ENCODE measurements around the gene HTR3B.
"Not testable (repeated sequence)": the region's sequence is repeated elsewhere in the genome, so short reads cannot be mapped to it uniquely, and the experiment has no call there.

HTR3B gene, protein sequence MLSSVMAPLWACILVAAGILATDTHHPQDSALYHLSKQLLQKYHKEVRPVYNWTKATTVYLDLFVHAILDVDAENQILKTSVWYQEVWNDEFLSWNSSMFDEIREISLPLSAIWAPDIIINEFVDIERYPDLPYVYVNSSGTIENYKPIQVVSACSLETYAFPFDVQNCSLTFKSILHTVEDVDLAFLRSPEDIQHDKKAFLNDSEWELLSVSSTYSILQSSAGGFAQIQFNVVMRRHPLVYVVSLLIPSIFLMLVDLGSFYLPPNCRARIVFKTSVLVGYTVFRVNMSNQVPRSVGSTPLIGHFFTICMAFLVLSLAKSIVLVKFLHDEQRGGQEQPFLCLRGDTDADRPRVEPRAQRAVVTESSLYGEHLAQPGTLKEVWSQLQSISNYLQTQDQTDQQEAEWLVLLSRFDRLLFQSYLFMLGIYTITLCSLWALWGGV

DNA sequence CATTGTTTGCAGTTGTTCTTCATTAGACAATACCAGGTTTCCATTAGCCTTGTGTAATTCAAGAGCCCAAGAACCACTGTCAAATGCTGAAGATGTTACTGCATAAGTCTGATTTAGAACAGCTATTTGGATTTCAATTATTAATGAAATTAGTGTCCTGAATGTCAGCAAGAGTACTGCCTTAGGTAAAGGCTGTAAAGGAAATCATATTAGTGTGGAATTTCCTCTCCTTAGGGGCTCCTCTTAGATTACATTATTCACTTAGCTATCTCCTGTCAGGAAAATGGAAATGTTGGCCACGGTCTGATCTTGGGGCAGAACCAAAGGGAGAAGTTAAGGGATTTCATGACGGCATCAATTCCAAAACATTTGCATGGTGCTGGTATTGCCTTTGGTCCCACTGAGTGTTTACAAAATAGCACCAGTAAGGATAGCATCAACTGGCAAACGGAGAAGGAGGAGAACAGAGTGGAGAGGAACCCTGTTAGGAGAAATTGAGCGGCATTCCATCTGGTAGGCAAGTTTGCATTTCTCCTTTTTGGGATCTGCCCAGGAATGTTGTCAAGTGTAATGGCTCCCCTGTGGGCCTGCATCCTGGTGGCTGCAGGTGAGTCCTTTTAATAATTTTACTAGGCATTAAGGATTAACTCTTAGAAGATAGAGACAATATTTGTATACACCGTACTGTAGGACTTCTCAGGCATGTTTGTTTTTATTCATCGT, at the start of gene HTR3B:
HTR3B (plus strand) TSS at position 418 of the 723 bp plus-strand sequence; CDS start at position 556, 138 bp downstream.
- no peak for DNase-seq

DNA sequence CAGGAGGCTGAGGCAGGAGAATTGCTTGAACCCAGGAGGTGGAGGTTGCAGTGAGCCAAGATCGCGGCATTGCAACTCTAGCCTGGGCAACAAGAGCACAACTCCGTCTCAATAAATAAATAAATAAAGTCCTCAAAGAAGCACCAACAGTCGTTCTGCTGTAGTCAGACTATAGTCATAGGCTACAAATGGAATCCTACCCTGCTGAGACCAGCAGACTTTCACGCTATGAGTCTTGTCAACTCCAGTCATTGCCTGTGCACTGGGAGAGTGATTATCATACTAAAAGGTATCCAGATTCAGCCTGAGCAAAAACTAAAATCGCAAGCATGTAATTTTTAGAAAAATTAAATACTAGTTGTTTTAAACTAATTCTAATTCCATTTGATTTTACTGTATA, 48.8 kb upstream of the HTR3B start:
- no peak for DNase-seq

DNA sequence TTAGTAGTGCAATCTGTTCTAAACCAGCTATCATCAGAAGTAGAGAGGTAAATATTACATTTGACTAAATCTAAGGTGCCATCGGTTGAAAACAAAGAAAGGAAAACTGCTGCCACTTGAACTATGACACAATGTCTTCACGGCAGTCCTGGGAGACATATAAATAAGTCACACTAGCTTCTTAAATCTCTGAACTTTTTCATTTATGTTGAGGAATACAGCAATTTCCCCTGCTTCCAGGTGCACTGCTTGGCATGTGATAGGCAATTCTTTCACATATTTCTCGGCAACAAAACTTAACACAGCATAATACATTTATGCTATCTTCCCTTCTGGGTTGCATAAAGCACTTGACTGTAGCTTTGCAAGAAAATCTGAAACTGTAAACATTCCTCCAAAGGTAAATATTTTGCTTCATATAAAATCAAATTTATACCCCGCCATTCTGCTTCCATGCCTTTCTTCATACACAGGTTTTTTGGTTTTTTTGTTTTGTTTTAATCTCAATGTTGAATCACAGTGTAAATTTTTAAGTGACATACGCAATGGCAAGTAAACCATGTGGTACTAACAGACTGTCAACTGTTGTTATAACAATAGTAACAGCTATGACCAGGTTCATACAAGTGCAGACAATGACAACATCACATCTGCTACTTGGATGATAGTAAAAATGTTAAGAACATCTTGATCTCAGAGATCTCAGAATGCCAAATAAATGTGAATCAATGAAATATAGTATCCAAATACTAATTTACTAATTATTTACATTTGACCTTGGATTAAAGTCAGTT, 47.4 kb upstream of the HTR3B start:
- no peak for DNase-seq

DNA sequence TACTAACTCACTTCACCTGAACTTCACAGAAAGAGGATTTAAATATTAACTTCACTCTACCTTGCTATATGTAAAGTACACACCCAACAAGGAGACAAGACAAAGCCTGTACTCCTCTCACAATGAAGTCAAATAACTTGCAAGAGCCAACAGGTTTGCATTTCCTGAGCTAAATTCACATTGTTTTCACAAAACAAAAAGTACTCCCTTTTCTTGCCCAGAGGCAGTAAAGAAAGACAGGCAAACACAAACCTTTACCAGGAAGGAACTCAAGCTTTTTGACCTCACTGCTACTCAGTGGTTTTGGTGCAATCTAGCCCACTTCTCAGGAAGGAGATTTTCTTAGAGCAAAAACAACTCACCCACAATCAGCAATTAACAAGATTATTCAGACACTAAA, 44.9 kb upstream of the HTR3B start:
- no peak for DNase-seq

DNA sequence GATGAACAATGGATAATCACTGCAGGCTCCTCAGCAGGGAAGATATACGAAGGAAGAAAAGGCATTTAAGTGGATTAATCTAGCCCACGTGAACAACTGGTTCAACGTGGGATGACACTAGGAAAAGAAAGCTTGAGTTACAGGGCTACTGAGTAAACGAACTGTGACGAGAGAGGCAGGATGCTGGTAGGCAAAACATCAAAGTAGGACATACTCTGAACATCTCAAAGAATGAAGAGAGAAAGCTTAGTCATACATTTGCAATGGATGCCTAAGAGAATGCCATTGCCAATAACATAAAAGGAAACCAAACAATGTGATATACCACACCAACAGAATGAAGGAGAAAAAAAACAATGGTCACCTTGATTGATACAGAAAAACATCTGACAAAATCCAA, 42.2 kb upstream of the HTR3B start:
- no peak for DNase-seq

DNA sequence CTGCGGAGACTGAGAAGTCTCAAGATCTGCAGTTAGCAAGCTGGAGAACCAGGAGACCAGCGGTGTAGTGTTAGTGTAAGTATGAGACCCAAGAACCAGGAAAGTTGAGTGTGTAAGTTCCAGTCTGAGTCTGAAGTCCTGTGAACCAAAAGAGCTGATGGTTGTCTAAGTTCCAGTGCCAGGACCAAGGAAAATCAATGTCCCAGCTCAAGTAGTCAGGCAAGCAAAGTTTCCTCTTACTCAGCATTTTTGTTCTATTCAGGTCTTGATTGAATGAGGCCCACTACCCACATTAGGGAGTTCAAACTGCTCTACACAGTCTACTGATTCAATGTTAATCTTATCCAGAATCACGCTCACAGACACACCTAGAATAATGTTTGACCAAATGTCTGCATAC, 40.2 kb upstream of the HTR3B start:
- no peak for DNase-seq

DNA sequence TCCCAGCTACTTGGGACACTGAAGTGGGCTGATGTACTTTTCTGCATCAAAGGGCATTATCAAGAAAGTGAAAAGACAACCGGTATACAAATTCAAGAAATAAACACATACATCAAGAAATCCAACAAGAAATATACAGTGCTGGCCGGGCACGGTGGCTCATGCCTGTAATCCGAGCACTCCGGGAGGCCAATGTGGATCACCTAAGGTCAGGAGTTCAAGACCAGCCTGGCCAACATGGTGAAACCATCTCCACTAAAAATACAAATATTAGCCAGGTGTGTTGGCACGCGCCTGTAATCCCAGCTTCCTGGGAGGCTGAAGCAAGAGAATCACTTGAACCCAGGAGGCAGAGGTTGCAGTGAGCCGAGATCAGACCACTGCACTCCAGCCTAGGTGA, 38.7 kb upstream of the HTR3B start:
- no peak for DNase-seq

DNA sequence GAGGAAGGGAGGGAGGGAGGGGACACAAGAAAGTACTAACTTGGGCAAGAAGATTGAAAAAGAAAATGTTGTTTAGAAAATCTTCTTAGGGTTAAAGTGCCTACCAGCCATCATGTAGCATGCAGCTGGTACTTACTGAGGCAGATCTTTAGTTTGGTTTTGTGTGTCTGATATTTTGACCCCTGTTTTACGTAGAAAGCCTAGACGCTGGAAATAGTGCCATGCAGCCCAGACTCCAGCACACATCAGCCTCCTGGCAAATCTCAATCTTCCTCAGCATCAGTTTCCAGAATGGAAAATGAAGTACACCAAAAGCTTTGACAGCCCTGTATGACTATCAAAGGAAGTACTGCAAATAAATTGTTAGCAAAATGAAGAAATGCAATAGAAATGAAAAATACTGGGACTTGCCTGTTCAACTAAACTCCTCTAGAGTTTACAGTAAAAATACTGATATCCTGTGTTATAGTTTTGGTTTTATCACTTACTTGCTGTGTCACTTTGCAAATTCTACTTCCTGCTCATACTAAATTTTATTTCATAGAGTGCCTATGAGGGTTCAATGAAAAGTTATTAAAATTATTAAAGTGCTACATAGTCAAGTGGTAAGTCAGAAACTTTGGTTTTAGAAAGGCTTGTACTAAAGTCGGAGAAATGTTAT, 36.6 kb upstream of the HTR3B start:
- DNase-seq: no peak

DNA sequence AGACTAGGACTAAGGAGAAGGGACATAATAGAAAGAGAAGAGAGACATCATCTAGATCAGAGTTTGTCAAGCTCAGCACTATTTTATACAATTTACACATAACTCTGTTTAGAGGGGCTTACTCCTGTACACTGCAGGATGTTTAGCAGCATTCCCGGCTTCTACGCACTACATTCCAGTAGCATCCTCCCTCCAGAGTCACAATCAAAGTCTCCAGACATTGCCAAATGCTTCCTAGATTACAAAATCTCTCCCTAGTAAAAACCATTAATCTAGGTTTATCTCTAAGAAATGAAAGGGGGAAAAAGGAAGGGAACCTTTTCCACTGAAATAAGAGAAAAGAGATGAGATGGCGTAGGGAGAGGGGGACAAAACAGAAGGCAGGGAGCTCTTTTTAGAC, 33.3 kb upstream of the HTR3B start:
- DNase-seq: no peak

DNA sequence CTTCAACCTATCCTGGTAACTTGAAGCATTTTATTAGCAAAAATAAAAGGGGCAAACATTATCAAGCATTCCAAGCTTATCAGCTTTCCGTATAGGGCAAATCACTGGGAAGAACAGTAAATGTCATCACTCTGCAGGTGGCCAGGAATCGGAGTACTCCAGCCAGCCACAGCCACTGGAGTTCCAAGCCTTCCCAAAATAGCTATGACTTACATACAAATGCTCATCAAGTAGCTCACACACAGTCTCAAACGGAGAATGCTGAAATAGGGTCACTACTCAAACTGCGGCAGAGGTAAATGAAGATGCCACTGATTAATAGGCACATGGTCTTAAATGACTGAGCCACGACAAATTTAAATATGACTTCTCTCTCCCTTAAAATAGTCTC, 31.4 kb upstream of the HTR3B start:
- no peak for DNase-seq

DNA sequence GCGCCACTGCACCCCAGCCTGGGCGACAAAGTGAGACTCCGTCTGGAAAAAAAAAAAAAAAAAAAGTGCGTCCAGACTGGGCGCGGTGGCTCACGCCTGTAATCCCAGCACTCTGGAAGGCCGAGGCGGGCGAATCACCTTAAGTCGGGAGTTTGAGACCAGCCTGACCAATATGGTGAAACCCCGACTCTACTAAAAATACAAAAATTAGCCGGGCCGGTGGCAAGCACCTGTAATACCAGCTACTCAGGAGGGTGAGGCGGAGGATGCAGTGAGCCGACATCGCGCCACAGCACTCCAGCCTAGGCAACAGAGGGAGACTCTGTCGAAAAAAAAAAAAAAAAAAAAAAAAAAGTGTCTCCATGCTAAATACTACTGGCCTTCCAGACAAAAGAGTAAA, 30.5 kb upstream of the HTR3B start:
- DNase-seq: no peak

DNA sequence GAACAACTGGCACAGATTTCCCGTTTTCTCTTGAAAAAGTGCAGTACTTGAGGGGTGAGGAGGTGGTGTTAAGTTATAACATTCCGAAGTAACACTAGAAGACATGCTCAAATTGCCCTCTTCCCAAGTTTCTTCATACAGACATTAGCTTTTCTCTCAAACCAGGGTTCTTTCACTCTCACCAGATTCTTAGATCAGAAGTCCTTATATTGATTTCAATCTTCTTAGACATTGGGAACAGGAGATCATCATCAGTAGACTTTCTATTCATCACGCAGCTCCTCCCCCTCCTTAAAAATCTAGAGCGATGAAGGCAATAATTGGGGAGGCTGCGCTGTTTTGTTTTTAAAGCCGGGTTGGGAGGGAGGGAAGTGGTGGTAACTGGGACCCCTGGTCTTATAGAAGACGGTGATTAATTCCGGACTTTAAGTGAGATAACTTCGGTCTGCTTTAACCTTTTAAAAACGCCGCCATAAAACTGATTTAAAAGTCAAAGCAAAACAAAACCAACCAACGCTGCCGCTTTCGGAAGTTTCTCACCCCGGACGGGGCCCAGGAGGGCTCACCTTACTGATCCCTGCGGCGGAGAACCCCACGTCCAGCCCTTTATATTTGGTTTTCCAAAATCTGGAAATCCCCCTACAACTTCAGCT, 29.9 kb upstream of the HTR3B start:
- no peak for DNase-seq

DNA sequence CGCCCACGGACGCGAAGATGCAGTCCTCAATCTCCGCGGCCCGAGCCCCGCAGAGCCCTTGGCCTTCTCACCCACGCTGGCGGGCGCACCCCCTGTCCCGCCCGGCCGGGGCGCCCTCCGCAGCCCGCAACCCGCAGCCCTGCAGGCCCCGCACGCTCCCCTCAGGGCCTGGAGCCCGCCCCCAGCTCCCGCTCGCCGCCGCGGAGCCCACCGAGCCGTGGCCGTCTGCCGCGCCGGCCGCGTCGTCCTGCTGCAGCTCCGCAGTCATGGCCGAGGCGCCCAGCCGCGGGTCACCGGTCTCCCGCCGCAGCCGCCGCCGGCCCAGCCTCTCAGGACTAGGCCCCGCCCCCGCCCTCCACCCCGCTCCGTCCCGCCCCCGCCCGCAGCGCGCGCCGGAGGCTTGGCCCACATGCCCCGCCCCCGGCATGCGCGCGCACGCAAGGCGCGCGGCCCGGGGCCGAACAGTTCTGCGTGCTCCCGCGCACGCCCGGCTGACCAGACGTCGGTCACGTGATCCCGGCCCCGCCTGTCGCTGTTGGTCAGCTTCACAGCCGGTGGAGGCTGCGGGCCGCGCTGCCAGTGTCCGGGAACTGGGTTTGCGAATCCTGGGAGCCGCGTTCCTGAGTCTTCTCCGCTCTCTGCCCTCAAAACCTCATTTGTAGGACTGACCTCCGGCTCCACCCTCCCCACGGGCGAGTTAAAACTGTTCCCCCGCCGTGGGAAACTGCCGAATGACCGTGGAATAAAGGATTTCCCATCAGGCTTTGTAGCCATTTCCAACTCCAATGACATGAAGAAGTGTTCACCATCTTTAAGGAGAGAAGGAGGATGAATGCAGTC, 29.1 kb upstream of the HTR3B start, which contains the start of gene USP28:
USP28 (minus strand) TSS at position 339 of the 840 bp plus-strand sequence; CDS start at position 268, 71 bp downstream.
- DNase-seq: peak; percentile 83

DNA sequence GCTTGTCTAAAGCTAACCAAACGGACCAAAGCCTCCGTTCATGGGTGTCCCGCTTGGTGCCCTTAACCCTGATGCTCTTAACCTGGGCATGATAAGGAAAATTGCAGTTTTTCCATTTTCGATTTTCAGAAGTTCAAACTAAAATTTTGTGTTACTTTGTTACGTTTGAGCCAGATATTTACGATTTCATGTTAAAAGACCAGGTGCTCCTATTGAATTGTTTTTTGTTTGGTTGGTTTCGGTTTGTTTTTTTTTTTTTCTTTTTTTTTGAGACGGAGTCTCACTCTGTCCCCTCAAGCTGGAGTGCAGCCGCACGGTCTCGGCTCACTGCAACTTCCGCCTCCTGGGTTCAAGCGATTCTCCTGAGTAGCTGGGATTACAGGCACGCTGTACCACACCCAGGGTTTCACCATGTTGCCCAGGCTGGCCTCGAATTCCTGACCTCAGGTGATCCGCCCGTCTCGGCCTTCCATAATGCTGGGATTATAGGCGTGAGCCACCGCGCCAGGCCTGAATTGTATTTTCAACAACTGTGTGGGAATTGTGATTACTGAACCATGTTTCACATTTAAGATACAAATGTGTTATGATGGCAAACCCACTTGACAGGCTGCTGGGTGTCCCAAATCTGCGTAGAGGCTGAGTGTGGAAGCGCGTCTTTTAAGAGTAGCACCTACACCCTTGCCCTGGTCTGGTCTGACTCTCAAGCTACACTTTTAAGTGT, 28.4 kb upstream of the HTR3B start:
- peak; percentile 56 for DNase-seq

DNA sequence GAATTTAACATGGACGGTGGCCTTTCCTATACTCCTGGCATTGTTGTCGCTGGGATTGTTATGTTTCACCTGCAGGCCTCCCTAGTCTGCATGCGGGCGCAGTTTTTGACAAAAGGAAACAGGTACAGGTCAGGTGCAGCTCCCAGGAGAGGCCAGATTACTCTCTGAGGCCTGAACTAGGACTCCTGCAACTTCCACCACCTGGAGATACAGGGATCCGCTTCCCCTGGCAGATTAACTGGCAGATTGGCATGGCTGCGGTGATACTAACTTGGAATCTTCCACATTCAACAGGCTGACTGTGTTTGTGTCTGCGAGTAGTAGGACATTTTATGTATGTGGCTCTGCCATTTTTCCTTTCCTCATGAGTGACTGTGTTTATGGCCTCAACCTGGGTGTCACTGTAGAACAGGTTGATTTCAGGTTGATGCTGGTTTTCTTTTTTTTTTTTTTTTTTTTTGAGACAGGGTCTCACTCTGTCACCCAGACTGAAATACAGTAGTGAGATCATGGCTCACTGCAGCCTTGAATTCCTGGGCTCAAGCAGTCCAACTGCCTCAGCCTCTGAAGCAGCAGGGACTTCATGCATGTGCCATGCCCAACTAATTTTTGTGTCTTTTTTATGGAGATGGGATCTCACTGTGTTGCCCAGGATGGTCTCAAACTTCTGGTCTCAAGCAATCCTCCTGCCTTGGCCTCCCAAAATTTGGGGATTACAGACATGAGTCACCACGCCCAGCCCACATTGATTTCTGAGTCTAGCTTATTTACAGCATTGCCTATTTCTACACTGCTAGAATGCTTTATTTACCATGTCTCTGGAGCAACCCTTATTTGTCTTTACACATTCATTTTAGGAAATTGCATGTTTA, 27.6 kb upstream of the HTR3B start:
- no peak for DNase-seq

DNA sequence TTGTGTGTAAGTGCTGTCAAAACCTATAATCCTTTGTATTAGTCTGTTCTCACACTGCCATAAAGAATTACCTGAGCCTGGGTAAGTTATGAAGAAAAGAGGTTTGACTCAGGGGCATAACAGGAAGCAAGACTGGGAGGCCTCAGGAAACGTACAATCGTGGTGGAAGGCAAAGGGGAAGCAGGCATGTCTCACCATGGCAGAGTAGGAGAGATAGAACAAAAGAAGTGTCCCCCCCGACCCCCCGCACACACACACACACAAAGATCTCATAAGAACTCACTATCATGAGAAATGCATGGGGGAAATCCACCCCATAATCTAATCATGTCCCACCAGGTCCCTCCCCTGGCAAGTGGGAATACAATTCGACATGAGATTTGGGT, 26.9 kb upstream of the HTR3B start:
- no peak for DNase-seq

DNA sequence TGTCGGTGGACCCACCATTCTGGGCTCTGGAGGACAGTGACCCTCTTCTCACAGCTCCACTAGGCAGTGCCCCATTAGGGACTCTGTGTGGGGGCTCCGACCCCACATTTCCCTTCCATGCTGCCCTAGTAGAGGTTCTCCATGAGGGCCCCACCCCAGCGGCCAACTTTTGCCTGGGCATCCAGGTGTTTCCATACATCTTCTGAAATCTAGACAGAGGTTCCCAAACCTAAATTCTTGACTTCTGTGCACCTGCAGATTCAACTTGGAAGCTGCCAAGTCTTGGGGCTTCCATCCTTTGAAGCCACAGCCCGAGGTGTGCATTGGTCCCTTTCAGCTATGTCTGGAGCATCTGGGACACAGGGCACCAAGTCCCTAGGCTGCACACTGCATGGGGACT, 25.1 kb upstream of the HTR3B start:
- DNase-seq: not testable (repeated sequence)

DNA sequence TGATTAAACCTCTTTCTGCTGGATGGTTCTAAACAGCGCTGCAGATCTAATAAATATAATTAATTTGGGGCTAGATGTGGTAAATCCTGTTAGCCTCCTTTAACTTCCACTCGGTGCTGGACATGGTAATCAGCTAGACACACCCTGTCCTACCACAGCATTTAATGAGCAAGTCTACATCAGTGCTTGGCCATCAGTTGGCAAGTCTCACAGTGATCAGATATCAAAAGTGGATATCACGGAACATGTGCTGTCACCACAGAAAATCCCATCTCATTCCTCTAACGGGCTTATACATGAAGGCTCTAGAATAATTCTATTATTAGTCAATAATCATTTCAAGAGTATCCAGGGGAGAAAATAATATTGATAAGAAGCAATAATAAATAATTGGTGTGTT, 23.6 kb upstream of the HTR3B start:
- DNase-seq: no peak

DNA sequence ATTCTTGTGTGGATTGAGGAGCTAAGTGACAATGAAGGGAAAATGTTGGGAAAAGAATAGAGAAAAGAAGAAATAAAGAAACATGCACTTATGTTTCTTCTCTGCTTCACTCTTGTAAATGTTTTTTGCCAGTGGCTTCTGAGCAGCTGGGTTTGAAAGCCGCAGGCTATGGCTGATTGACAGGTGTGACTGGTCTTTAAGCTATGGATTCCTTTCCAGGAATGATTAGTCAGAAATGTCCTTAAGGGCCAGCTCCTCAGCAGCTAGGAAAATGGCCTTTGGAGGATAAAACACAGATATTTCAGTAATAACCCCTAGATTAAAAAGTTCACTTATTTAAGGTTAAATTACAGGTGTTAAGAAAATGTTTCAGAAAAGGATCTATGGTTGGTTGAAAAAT, 22.7 kb upstream of the HTR3B start:
- DNase-seq: no peak

DNA sequence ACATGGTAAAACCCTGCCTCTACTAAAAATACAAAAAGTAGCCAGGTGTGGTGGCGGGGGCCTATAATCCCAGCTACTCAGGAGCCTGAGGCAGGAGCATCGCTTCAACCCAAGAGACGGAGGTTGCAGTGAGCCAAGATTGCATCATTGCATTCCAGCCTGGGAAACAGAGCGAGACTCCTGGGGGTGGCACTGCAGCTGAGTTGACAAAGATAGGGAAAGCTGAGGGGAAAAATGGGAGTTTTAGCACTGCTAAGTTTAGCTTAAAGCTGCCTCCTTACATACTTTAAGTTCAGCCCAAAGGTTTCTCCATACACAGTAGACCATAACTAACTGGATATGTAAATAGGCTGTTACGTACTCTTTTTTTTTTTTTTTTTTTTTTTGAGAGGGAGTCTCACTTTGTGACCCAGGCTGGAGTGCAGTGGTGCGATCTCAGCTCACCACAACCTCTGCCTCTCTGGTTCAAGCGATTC, 20.2 kb upstream of the HTR3B start:
- no peak for DNase-seq
